ENCODE data around the gene CDH24.
"Not testable (repeated sequence)": the region's sequence is repeated elsewhere in the genome, so short reads cannot be mapped to it uniquely, and the experiment has no call there.

CDH24 gene

DNA sequence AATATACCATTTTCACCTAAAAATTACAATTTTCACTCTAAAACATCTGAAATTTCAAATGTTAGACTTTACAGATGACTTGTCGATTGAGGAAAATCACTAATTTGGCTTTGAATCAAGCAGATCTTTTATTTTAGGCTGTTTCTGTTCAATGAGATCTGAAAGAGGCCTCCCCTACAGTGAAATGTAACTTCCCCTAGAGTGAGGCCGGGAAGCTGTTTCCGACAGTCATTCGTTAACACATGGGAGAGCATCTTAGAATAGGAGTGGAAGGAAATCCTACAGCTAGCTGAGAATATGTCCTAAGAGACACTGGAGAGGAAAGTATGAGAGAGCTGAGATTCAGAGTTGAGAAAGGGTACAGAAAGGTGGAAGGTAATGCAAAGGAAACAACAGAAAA is 41.7 kb downstream of the CDH24 start:
- no peak for DNase-seq

DNA sequence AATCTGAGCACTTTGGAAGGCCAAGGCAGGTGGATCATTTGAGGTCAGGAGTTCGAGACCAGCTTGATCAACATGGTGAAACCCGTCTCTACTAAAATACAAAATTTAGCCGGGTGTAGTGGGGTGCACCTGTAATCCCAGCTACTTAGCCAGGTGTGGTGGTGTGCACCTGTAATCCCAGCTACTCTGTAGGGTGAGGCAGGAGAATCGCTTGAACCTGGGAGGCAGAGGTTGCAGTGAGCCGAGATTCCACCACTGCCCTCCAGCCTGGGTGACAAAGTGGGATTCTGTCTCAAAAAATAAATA is 43.6 kb downstream of the CDH24 start:
- DNase-seq, result not testable (repeated sequence)

DNA sequence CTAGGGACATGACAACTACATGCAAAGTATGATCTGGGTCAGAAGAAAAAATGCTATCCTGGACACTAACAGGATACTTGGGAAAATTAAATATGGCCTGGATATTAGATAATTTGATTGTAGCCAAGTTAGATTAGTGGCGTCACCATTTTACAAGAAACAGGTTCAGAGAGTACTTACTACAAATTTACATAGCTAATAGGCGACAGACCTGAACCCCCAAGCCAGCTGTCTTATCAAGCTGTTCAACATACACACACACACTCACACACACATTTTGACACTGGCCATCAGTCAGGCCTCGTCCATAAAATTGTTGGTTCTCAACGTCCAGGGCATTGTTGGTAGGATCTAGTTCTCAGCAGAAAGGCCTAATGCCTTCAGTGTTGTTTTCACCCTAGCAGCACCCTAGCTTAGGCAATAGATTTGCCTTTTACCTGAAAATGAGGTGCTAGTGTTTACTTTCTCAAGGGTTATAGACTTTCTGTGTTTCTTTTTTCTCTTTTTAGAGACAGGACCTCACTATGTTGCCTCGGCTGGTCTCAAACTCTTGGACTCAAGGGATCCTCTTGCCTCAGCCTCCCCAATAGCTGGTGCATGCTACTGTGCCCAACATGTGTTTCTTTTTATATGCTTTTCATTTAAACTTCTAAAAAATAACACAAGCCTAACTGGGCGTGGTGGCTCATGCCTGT is 44.1 kb downstream of the CDH24 start:
- no peak for DNase-seq

DNA sequence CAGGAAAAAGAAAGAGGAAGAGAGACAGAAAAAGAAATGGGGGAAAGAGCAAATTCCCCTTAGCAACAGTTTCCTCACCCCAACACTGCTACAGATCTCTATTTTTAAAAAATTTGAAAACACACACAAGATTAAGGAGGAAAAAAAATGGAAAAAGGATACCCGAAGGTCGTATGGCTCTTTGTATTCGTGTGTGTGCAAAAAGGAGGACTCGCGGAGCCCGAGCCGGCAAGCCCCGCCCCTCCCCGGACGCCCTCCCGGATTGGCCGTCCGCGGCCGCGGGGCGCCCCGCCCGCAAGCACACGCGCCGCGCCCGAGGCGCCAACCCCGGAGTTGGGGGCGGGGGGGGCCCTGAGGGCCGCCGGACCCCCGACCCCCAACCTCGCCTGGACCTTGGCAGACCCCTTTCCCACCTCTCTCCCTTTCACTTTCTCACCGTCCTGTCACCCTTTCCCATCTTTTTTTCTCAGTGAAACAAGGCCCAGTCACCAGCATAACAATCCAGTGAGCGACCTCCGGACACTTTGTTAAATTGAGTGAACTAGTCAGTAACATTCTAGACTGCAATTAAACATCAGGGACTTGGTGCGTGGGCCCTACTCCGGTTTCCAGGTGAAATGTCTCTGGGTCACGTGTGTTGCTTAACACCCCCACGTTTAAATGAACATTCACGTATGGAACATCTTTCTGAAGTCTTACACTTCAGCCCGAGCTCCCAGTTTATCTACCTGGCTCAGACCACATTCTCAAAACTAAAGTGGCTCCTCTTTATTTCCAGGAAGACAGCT is 47.2 kb downstream of the CDH24 start, which contains the start of gene C14orf93:
TSS of gene C14orf93 (minus strand) at position 205 of the 788 bp plus-strand sequence. CDS start 11,120 bp downstream, outside the sequence.
- peak; percentile 75 for DNase-seq

DNA sequence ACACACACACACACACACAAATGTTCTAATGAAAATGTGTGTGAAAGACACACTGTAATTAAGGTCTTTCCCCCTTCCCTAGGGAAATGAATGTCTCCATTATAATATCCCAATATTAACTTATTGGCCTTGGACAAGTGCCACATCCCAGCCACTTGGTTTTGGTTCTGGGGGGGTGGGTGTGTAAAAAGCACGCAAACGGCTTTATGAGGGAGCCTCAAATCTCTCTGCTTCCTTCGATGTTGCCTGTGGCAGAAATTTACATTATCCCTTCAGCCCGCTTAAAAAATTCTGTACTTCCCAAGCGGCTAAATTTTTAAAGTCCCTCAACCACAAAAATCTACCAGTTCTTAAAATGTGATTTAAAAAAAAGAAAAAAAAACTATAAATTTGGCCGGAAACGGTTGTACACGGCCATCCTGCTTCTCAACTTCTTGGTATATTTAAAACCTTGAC is 47.8 kb downstream of the CDH24 start:
- DNase-seq, result no peak

DNA sequence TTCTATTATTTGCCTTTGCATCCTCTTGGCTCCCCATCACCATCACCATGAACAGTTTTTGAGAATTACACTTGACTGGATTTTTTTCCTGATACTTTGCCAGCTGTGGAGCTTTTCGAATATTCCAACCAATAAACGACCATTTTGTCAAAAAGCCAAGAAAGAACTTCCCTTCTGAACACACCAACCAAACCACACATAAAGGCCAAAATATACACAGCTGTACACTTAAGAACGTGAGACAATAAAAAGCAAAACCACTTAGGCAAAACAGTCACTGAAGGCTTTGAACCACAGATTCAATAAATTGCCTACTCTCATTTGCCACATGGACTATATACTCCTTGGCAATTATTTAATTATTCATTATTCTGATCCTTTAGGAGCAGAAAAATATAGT is 48.5 kb downstream of the CDH24 start:
- DNase-seq, result peak; percentile 85

DNA sequence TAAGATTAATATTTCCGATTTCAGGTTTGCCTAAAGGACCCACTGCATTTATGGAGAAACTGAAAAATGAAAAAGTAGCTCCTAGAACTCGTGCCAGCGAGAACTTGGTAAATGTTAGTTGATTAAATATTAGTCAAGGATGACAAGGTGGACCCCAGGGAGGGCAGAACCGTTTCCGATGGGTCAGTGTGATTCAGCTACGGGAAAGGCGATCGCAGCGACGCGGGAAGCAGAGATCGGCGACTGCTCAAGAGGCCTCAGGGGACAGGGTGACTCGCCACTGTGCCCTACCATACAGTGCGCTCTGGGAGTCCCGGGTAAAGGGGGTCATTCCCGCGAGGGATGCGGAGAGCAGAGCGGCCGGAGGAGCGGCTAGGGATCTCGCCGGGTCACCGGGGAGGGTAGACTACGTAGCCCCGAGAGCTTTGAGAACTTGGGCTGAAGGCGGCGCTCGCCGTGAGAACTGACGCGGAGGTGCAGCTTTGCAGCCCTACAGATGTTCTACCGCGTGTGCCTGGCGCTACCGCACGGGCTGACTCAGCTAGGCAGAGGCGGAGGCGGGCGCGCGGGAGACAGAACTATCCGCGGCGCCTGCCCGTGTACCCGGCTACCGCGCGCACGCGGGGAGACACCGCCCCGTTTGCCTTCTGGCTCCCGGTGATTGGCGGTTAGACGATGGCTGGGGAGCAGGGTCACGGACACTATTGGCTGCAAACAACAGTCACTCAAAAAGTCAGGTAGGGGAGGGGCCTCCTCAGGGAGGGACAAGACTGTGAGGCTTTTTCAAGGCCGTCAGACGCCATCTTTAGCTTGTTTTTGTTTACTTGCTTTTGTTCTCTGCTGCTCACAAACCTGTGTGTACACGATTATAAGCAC is 50.5 kb downstream of the CDH24 start:
- DNase-seq, result peak; percentile 97

DNA sequence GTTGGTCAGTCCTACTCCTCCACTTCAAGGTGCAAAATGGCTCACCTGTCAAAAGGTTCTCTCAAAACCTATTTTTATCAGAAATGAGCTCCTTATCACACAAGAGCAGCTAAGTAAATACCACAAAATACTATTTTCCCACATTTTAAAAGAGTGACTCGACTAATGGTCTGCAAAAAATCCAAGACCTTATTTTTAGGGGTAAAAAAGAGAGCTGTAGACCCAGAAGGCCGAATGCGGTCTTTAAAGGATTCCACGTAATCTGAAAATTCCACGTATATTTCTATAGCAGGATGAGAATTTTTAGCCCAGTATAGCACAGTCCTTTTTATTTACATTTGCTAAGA is 51.2 kb downstream of the CDH24 start:
- no peak for DNase-seq

DNA sequence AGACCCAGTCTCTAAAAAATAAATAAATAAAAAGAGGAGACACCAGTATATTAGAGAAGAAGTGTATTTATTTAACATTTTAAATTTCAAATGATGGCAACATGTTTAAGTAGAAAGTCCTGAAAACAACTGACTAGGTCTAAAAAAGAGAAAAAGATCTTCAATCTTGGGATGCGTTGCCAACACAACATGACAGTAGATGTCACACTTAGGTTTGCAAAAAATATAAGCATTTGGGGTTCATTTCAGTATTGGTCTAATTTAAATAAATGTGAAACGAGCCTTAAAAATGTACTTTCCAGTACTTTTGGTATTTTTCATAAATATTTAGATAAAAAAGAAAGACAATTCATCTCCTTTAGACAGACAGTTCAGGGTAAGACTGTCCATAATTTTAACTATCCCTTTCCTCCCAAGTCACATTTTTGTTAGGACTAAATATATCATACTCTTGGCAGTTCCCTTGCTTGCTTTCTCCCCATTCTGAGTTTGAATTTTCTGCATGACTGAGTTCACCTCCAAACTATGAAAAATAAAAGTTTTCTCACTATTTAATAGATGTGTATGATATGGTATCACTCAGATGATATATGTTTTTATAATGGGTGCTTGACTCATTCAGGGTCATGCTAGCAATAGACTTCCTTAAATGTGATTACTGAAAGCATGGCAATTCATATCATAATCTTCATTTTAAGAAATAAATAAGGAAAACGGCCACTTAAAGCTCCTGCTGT is 51.7 kb downstream of the CDH24 start:
- peak; percentile 15 for DNase-seq

DNA sequence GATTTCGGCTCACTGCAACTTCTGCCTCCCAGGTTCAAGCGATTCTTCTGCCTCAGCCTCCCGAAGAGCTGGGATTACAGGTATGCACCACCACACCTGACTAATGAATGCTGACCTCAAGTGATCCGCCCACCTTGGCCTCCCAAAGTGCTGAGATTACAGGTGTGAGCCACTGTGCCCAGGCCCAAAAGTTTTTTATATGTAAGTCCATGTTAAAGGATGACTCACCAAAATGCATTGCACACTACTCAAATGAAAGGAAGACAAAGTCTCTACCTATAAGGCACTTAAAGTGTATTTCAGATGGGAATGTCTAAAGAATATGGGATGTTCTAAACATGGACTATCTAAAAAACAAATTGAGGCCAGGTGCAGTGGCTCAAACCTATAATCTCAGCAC is 53.0 kb downstream of the CDH24 start:
- not testable (repeated sequence) for DNase-seq

DNA sequence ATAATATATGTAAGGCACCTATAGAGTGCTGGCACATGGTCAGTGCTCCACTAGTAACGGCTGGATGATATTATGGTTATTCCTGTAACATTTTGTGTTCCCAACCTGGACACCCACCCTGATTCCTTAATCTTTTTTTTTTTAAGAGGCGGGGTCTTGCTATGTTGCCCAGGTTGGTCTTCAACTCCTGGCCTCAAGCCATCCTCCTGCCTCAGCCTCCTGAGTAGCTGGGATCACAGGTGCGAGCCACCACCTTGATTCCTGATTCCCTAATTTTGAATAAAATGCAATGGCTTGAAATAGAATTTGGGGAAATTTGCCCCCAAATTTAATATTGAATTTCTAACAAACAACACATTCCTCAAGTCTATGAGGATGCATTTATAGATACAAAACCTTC is 54.7 kb downstream of the CDH24 start:
- DNase-seq, result no peak

DNA sequence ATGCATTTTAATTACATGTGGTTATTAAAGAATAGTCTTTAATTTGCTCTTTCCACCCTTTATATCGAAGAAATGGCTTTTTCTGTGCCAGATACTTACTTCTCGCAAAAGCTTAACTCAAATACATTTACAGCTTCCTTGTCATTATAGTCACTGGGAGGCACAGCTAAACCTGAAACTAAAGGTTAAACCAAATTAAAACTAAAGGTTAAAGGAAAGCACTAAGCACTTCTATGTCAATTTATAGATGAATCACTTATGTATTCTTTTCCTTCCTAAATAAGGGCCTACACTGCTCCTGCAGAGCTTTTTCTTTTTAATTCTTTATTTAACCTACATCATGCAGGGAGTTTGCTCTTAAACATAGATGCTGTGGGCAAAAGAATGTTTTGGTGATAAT is 56.5 kb downstream of the CDH24 start:
- no peak for DNase-seq

DNA sequence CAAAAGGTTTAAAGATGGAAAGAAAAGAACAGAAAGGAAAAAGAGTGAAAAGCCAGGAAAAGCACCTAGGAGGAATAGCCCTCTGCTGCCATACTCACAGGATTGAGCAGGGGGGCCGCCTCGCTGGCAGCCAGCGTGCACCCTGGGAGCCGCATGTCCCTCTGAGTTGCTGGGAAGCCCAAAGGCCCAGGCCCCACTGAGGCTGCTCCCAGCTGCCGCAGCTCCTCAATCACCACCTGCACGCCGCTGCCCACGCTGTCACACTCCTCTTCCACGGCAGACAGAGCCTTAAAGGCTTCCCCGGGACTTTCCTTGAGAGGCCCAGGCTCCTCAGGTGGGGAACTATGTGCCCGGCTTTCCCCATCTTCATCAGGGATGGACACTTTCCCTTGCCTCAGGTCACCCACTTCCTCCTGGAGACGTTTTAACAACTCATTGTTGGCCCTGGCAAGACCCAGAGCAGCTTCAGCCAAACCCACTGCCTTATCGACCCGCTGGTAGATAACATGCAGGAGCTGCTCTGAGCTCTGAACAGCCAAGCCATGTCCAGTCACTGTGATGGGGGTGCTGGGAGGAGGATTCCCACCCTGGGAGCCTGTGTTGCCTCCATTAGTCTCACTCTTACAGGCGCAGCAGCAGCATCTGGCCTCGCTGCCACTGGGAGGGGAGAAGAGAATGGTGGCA is 58.8 kb downstream of the CDH24 start:
- no peak for DNase-seq

DNA sequence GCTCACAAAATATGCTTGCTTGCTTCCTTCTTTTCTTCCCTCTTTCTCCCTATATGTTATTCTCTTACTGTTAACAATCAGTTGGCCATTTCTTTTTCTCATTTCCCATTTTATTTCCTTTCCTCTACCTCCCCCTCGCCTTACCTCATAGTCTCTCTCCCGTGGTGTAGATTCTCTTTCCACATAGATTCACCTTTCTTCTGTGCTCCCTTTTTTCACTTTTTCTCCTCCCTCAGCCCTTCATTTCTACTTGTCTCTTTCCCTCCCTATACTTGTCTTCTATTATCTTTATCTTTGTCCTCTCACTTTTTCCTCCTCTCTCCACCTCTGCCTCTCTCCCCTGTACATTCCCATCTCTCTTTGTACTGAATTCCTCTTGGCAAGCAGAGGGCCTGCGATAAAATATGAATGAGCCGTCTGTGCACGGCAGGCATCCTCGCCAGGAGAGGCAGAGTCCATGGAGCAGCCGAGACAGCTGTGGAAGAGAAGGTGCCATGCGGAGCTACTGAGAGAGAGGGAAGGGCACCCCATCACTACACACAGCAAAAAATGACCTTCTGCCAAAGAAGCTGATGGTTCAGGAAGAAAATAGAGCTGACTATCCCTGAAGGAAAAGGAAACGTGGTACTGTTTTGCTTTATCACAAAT is 59.5 kb downstream of the CDH24 start:
- DNase-seq, result no peak

All from MV-4-11 (cell line).